Liver (tissue), 3 donors: ENCODE results near the gene COPS8.

ENCODE experiments used
- SP1 ChIP-seq: IDR thresholded peaks from 2 replicates; pipeline ENCODE4 v1.6.1; 2018; ENCODE audit warnings: antibody characterized with exemption, mild to moderate bottlenecking
- TF ChIP-seq, protein P1 (sequence below): fragments of 150-350 bp; IDR thresholded peaks from 2 replicates; pipeline ENCODE4 v1.5.1; 2017; ENCODE audit warnings: improper control_type of control experiment, low read depth, low read length; ENCODE audit not compliant: missing input control
- donor health status: healthy.
- donor health status: healthy.

DNA sequence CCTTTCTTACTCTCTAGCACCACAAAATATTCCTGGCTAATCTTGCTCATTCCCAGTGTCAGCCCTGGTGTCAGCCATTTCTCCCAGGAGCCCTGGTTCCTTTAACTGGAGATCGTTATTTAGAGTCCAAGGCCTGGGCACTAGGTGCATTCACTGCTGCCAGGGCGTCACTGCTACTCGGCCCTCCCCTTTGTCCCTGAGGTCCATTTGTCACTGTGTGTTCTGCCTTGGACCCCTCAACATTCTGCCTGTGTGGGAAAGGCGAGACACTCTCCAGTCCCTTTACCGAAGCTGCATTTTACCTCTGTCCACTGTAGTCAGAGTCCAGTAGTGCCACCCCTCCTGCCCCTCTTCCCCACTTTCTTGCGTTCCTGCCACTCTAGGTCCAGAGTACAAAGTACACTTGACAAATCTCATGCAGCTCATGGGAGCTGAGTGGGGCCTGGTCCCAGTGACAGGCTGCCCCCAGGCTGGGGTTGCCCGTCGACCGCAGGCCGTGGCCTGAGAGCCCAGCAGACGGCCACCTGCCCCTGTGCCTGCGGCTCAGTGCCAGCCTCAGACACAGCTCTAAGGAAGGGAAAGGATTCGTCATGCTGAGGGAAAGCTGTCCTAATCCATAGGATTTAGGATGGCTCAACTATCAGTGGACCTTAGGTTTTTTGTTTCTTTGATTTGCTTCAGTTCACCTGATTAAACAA lies 52.1 kb downstream of the COPS8 start:
- TF ChIP-seq SP1, result no peak
- TF ChIP-seq, protein P1, sequence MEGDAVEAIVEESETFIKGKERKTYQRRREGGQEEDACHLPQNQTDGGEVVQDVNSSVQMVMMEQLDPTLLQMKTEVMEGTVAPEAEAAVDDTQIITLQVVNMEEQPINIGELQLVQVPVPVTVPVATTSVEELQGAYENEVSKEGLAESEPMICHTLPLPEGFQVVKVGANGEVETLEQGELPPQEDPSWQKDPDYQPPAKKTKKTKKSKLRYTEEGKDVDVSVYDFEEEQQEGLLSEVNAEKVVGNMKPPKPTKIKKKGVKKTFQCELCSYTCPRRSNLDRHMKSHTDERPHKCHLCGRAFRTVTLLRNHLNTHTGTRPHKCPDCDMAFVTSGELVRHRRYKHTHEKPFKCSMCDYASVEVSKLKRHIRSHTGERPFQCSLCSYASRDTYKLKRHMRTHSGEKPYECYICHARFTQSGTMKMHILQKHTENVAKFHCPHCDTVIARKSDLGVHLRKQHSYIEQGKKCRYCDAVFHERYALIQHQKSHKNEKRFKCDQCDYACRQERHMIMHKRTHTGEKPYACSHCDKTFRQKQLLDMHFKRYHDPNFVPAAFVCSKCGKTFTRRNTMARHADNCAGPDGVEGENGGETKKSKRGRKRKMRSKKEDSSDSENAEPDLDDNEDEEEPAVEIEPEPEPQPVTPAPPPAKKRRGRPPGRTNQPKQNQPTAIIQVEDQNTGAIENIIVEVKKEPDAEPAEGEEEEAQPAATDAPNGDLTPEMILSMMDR, result no peak
